ENCODE measurements around the gene CDNF.
A peak's percentile ranks its signal among the peaks of the same experiment; 100 is the strongest.
"Not testable (repeated sequence)": the region's sequence is repeated elsewhere in the genome, so short reads cannot be mapped to it uniquely, and the experiment has no call there.

CDNF gene

DNA sequence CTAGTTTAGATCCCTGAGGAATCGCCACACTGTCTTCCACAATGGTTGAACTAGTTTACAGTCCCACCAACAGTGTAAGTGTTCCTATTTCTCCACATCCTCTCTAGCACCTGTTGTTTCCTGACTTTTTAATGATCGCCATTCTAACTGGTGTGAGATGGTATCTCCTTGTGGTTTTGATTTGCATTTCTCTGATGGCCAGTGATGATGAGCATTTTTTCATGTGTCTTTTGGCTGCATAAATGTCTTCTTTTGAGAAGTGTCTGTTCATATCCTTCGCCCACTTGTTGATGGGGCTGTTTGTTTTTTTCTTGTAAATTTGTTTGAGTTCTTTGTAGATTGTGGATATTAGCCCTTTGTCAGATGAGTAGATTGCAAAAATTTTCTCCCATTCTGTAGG lies 27.0 kb upstream of the CDNF start:
- not testable (repeated sequence) for H3K27me3 ChIP-seq (ENCODE audit: control insufficient read depth in 1 of 2, insufficient read depth in 2 of 2, low read length in 2 of 2); H3K9ac ChIP-seq (ENCODE audit: low read depth in 1 of 2, low read length in 2 of 2); H3K9me3 ChIP-seq (ENCODE audit: control insufficient read depth in 1 of 2, low read length in 2 of 2); H3K27ac ChIP-seq (ENCODE audit: low read depth, low read length); H3K4me3 ChIP-seq (ENCODE audit: low read depth in 1 of 2, low read length in 2 of 2)
- H3K4me1 ChIP-seq (ENCODE audit: control insufficient read depth in 1 of 2, insufficient read depth in 2 of 2, low read length in 2 of 2) = peaks cover 5 to 17% of the 10 kb centered on the region in 2 donors
- H3K36me3 ChIP-seq (ENCODE audit: control insufficient read depth in 1 of 2, insufficient read depth in 2 of 2, low read length in 2 of 2) = peaks cover 10 to 30% of the 10 kb centered on the region in 2 donors

DNA sequence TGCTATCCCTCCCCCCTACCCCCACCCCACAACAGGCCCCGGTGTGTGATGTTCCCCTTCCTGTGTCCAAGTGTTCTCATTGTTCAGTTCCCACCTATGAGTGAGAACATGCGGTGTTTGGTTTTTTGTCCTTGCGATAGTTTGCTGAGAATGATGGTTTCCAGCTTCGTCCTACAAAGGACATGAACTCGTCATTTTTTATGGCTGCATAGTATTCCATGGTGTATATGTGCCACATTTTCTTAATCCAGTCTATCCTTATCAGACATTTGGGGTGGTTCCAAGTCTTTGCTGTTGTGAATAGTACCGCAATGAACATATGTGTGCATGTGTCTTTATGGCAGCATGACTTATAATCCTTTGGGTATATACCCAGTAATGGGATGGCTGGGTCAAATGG lies 26.6 kb upstream of the CDNF start:
- not testable (repeated sequence) for H3K9me3 ChIP-seq (ENCODE audit: control insufficient read depth in 1 of 2, low read length in 2 of 2)
- H3K36me3 ChIP-seq (ENCODE audit: control insufficient read depth in 1 of 2, insufficient read depth in 2 of 2, low read length in 2 of 2) = peaks cover 10 to 26% of the 10 kb centered on the region in 2 donors

DNA sequence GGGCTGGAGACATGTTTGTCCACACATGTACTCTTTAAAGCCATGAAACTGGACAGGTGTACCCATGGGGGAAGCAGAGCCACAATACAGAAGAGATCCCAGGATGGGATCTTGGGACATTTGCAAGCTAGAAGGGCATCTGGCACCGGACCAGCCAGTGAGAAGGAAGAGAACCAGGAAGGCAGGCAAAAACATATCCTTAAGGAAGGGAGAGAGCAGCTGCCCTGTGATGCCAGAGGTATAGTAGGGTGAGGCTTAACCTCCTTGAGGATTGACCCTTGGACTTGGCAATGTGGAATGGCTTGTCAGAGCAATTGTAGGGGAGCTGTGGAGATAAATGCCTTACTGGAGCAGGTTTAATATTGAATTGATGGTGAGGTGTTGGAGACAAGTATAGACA lies 23.0 kb upstream of the CDNF start:
- Histone ChIP-seq H3K4me1 (ENCODE audit: control insufficient read depth in 1 of 2, insufficient read depth in 2 of 2, low read length in 2 of 2) (peaks cover 5 to 28% of the 10 kb centered on the region in 2 donors), H3K36me3 (ENCODE audit: control insufficient read depth in 1 of 2, insufficient read depth in 2 of 2, low read length in 2 of 2) (no peaks in the 10 kb centered on the region), H3K27ac (ENCODE audit: low read depth, low read length) (peak overlapping the region; percentile 81), H3K9me3 (ENCODE audit: control insufficient read depth in 1 of 2, low read length in 2 of 2) (no peaks in the 10 kb centered on the region), H3K4me3 (ENCODE audit: low read depth in 1 of 2, low read length in 2 of 2) (peak overlapping the region in 1 of 2 donors; percentile 17), H3K9ac (ENCODE audit: low read depth in 1 of 2, low read length in 2 of 2) (peak overlapping the region in 1 of 2 donors; percentile 29), H3K27me3 (ENCODE audit: control insufficient read depth in 1 of 2, insufficient read depth in 2 of 2, low read length in 2 of 2) (no peaks in the 10 kb centered on the region)

More for the DNA sequence above, 26.6 kb upstream of the CDNF start:
- not testable (repeated sequence) for H3K9ac ChIP-seq (ENCODE audit: low read depth in 1 of 2, low read length in 2 of 2); H3K27ac ChIP-seq (ENCODE audit: low read depth, low read length); H3K4me3 ChIP-seq (ENCODE audit: low read depth in 1 of 2, low read length in 2 of 2); H3K27me3 ChIP-seq (ENCODE audit: control insufficient read depth in 1 of 2, insufficient read depth in 2 of 2, low read length in 2 of 2)
- peaks cover 5 to 21% of the 10 kb centered on the region in 2 donors for H3K4me1 ChIP-seq (ENCODE audit: control insufficient read depth in 1 of 2, insufficient read depth in 2 of 2, low read length in 2 of 2)

DNA sequence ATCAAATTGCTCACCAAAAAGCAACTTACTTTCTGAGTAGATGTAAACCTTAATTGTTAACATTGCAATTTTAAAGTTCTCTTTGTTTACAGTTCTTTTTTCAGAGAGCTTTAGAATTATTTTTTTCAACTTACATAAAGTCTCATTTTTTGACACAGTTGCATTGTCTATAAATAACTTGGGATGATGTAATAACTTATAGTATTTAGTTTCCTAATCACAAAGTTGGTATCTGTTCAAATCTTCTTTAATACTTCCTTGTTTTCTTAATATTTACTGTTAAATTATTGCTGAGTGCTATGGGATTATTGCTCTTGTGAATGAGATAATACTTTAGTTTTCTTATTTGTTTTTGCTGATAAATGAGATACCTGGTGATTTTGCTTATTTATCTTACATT lies 21.9 kb upstream of the CDNF start:
- H3K36me3 ChIP-seq (ENCODE audit: control insufficient read depth in 1 of 2, insufficient read depth in 2 of 2, low read length in 2 of 2) = peaks cover 0 to under 1% of the 10 kb centered on the region in 2 donors
- H3K4me1 ChIP-seq (ENCODE audit: control insufficient read depth in 1 of 2, insufficient read depth in 2 of 2, low read length in 2 of 2) = peaks cover 5 to 28% of the 10 kb centered on the region in 2 donors
- H3K9me3 ChIP-seq (ENCODE audit: control insufficient read depth in 1 of 2, low read length in 2 of 2) = no peaks in the 10 kb centered on the region
- no peaks in the 10 kb centered on the region for H3K27me3 ChIP-seq (ENCODE audit: control insufficient read depth in 1 of 2, insufficient read depth in 2 of 2, low read length in 2 of 2)
- no peak overlapping the region for H3K9ac ChIP-seq (ENCODE audit: low read depth in 1 of 2, low read length in 2 of 2)
- no peak overlapping the region for H3K4me3 ChIP-seq (ENCODE audit: low read depth in 1 of 2, low read length in 2 of 2)
- H3K27ac ChIP-seq (ENCODE audit: low read depth, low read length) = no peak overlapping the region

DNA sequence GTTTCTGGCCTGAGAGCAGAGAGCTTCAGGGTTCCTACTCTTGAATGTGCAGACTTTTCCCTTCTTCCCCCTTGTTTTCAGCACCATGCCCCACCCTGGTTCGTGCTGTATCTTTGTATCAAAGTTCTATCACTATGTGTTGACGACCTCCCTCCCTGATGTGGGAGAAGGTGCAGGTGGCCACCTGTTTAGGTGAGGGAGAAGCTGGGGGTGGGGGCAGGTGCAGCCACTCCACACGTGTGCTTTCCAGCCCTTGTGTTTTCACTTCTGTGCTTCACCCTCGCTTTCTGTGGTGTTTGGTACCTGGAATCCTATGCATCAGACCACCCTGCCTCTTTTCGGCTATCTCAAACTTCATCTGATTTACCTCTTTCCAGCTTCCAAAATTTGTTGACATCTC lies 21.2 kb upstream of the CDNF start:
- Histone ChIP-seq H3K9ac (ENCODE audit: low read depth in 1 of 2, low read length in 2 of 2) (no peak overlapping the region), H3K9me3 (ENCODE audit: control insufficient read depth in 1 of 2, low read length in 2 of 2) (no peaks in the 10 kb centered on the region), H3K4me3 (ENCODE audit: low read depth in 1 of 2, low read length in 2 of 2) (no peak overlapping the region), H3K27ac (ENCODE audit: low read depth, low read length) (no peak overlapping the region), H3K27me3 (ENCODE audit: control insufficient read depth in 1 of 2, insufficient read depth in 2 of 2, low read length in 2 of 2) (no peaks in the 10 kb centered on the region), H3K36me3 (ENCODE audit: control insufficient read depth in 1 of 2, insufficient read depth in 2 of 2, low read length in 2 of 2) (peaks cover 0 to 6% of the 10 kb centered on the region in 2 donors), H3K4me1 (ENCODE audit: control insufficient read depth in 1 of 2, insufficient read depth in 2 of 2, low read length in 2 of 2) (peaks cover 5 to 28% of the 10 kb centered on the region in 2 donors)

DNA sequence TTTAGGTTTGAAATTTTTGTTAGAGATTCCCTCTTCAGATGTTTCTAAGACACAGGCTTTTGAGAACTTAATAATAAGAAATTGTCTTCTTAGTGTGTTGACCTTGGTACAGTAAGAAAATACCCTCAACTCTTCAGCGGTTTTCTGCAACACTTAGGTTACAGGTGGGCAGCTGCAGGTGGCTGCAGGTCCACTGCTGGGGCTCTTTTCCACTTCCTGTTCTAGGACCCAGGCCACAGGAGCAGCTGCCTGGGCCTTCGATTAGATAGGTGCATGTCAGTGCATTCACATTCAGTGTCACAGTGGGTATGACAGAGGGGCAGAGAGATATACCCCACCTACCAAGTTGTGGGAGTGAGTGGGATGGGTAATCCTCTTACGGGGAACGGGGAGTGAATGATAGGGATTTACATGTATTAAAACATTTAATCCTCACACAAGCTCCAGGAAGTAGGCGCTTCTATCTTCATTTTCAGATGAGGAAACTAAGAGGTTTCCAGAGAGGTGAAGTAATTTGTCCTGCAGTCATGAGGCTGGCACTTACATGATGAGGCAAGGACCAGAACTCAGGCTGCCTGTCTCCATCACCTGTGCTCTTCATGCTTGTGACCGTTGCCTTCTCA lies 20.6 kb upstream of the CDNF start:
- Histone ChIP-seq H3K27me3 (ENCODE audit: control insufficient read depth in 1 of 2, insufficient read depth in 2 of 2, low read length in 2 of 2) (no peaks in the 10 kb centered on the region), H3K9me3 (ENCODE audit: control insufficient read depth in 1 of 2, low read length in 2 of 2) (no peaks in the 10 kb centered on the region), H3K4me1 (ENCODE audit: control insufficient read depth in 1 of 2, insufficient read depth in 2 of 2, low read length in 2 of 2) (peaks cover 5 to 28% of the 10 kb centered on the region in 2 donors), H3K36me3 (ENCODE audit: control insufficient read depth in 1 of 2, insufficient read depth in 2 of 2, low read length in 2 of 2) (peaks cover 0 to 6% of the 10 kb centered on the region in 2 donors), H3K9ac (ENCODE audit: low read depth in 1 of 2, low read length in 2 of 2) (no peak overlapping the region), H3K4me3 (ENCODE audit: low read depth in 1 of 2, low read length in 2 of 2) (no peak overlapping the region), H3K27ac (ENCODE audit: low read depth, low read length) (no peak overlapping the region)

DNA sequence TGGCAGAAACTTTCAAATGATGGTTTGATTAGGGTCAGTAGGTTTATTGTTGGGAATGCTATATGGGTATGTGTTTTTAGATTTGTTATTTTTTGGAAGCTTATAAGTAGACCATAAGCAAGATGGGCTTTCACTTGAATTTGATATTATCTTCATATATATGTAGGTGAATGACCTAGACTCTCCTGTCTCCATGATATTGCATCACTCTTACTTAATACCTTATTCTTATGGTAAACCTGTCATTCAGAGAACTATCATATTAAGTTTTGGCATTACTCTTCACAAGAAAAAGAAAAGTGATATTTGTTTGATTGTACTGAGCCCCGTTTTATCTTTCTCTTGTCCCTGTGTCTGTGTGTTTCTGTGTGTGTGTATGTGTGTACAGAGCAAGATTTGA lies 17.6 kb upstream of the CDNF start:
- H3K27ac ChIP-seq (ENCODE audit: low read depth, low read length) = no peak overlapping the region
- H3K9ac ChIP-seq (ENCODE audit: low read depth in 1 of 2, low read length in 2 of 2) = no peak overlapping the region
- peaks cover 2 to 17% of the 10 kb centered on the region in 2 donors for H3K4me1 ChIP-seq (ENCODE audit: control insufficient read depth in 1 of 2, insufficient read depth in 2 of 2, low read length in 2 of 2)
- H3K4me3 ChIP-seq (ENCODE audit: low read depth in 1 of 2, low read length in 2 of 2) = no peak overlapping the region
- H3K36me3 ChIP-seq (ENCODE audit: control insufficient read depth in 1 of 2, insufficient read depth in 2 of 2, low read length in 2 of 2) = peaks cover 4 to 22% of the 10 kb centered on the region in 2 donors
- H3K27me3 ChIP-seq (ENCODE audit: control insufficient read depth in 1 of 2, insufficient read depth in 2 of 2, low read length in 2 of 2) = no peaks in the 10 kb centered on the region
- no peaks in the 10 kb centered on the region for H3K9me3 ChIP-seq (ENCODE audit: control insufficient read depth in 1 of 2, low read length in 2 of 2)

DNA sequence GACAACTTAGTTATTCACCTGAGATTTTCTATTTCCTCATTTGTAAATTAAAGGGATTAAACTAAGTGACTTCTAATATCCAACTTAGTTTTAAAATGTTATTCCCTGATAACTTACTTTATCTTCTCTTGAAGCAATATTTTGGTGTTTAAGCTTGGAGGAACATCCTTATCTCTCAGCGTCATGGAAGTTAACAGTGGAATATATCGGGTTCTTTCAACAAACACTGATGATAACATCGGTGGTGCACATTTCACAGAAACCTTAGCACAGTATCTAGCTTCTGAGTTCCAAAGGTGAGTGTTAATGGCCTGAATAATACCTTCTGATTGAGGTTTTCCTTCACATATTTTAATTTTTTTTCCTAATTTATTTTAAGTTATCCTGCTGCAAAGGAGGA lies 14.4 kb upstream of the CDNF start:
- Histone ChIP-seq H3K4me1 (ENCODE audit: control insufficient read depth in 1 of 2, insufficient read depth in 2 of 2, low read length in 2 of 2) (no peaks in the 10 kb centered on the region), H3K4me3 (ENCODE audit: low read depth in 1 of 2, low read length in 2 of 2) (no peak overlapping the region), H3K27me3 (ENCODE audit: control insufficient read depth in 1 of 2, insufficient read depth in 2 of 2, low read length in 2 of 2) (no peaks in the 10 kb centered on the region), H3K36me3 (ENCODE audit: control insufficient read depth in 1 of 2, insufficient read depth in 2 of 2, low read length in 2 of 2) (peaks cover 4 to 40% of the 10 kb centered on the region in 2 donors), H3K9ac (ENCODE audit: low read depth in 1 of 2, low read length in 2 of 2) (no peak overlapping the region), H3K27ac (ENCODE audit: low read depth, low read length) (no peak overlapping the region), H3K9me3 (ENCODE audit: control insufficient read depth in 1 of 2, low read length in 2 of 2) (no peaks in the 10 kb centered on the region)

DNA sequence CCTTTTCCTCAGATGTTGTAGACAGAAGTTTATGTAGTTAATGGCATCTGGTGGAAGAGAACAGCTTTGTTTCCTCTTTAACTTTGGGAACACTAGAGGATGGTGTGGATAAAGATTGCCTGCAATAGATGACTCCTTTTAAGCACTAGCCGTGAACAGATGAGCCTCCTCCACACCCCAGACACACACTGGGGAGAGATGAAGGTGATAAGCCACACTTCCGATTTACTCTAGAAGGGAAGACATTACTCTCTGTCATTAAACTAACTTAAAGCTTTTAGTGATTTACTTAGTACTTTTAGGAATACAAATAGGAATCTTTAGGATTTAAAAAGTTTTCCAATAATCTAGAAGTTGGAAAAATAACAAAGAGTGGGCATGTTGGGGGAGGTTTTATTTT lies 7.1 kb upstream of the CDNF start:
- peaks cover 28 to 72% of the 10 kb centered on the region in 2 donors for H3K36me3 ChIP-seq (ENCODE audit: control insufficient read depth in 1 of 2, insufficient read depth in 2 of 2, low read length in 2 of 2)
- no peak overlapping the region for H3K27ac ChIP-seq (ENCODE audit: low read depth, low read length)
- H3K27me3 ChIP-seq (ENCODE audit: control insufficient read depth in 1 of 2, insufficient read depth in 2 of 2, low read length in 2 of 2) = no peaks in the 10 kb centered on the region
- no peak overlapping the region for H3K4me3 ChIP-seq (ENCODE audit: low read depth in 1 of 2, low read length in 2 of 2)
- no peaks in the 10 kb centered on the region for H3K4me1 ChIP-seq (ENCODE audit: control insufficient read depth in 1 of 2, insufficient read depth in 2 of 2, low read length in 2 of 2)
- H3K9me3 ChIP-seq (ENCODE audit: control insufficient read depth in 1 of 2, low read length in 2 of 2) = no peaks in the 10 kb centered on the region
- H3K9ac ChIP-seq (ENCODE audit: low read depth in 1 of 2, low read length in 2 of 2) = no peak overlapping the region

DNA sequence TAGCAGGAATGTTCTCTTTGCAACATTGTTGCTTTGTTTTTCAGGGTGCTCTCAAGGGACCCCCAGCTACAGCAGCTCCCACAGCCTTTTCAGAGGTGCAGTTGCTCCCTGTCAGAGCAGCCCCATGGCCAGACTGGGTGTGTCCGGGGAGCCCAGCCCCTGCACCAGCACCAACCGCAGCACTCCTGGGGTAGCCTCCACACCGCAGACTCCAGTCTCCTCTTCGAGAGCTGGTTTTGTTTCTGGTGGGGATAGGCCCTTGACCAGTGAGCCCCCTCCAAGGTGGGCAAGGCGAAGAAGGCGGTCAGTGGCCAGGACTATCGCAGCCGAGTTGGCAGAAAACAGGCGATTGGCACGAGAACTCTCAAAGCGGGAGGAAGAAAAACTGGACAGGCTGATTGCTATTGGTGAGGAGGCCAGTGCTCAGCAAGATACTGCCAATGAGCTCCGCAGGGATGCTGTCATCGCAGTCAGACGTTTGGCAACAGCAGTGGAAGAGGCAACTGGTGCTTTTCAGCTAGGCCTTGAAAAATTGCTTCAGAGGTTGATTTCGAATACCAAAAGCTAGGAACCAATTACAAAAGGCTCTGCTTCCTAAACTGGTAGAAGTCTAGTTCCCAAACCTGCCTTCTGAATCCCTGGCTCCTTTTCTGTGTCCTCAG lies 5.6 kb upstream of the CDNF start:
- no peaks in the 10 kb centered on the region for H3K9me3 ChIP-seq (ENCODE audit: control insufficient read depth in 1 of 2, low read length in 2 of 2)
- H3K27me3 ChIP-seq (ENCODE audit: control insufficient read depth in 1 of 2, insufficient read depth in 2 of 2, low read length in 2 of 2) = no peaks in the 10 kb centered on the region
- peaks cover 28 to 65% of the 10 kb centered on the region in 2 donors for H3K36me3 ChIP-seq (ENCODE audit: control insufficient read depth in 1 of 2, insufficient read depth in 2 of 2, low read length in 2 of 2)
- no peak overlapping the region for H3K27ac ChIP-seq (ENCODE audit: low read depth, low read length)
- no peaks in the 10 kb centered on the region for H3K4me1 ChIP-seq (ENCODE audit: control insufficient read depth in 1 of 2, insufficient read depth in 2 of 2, low read length in 2 of 2)
- no peak overlapping the region for H3K4me3 ChIP-seq (ENCODE audit: low read depth in 1 of 2, low read length in 2 of 2)
- no peak overlapping the region for H3K9ac ChIP-seq (ENCODE audit: low read depth in 1 of 2, low read length in 2 of 2)
